ENCODE data around the gene OSBPL5.
A peak's percentile ranks its signal among the peaks of the same experiment; 100 is the strongest.

Gene OSBPL5

GRCh38 chr11:3058753-3059664, 106.1 kb downstream of the OSBPL5 start:
- peaks cover 6% of the 10 kb centered on the region for H3K79me1 ChIP-seq (ENCODE audit: low read depth, low read length)
- no peak overlapping the region for H4K91ac ChIP-seq (ENCODE audit: low read depth, low read length, poor library complexity)
- peak overlapping the region; percentile 88 for H2AK5ac ChIP-seq (ENCODE audit: low read depth, low read length)
- no peak overlapping the region for H2BK12ac ChIP-seq (ENCODE audit: low read length)
- H3K27me3 ChIP-seq (ENCODE audit: control insufficient read depth in 3 of 3, insufficient read depth in 3 of 3, low read depth in 1 of 3, low read length in 3 of 3), result no peaks in the 10 kb centered on the region
- no peak overlapping the region for H3K9ac ChIP-seq (ENCODE audit: low read depth, low read length, poor library complexity)
- no peak overlapping the region for H2BK120ac ChIP-seq (ENCODE audit: low read depth, low read length)
- no peak overlapping the region for H3K4ac ChIP-seq (ENCODE audit: low read length)
- H3K4me1 ChIP-seq (ENCODE audit: control insufficient read depth in 2 of 2, insufficient read depth in 1 of 2, low read depth in 1 of 2, low read length in 2 of 2), result peaks cover 8 to 12% of the 10 kb centered on the region in 2 donors
- no peak overlapping the region for H4K8ac ChIP-seq (ENCODE audit: low read depth, low read length)
- H3K36me3 ChIP-seq (replicated peaks in 1 of 2; ENCODE audit: control insufficient read depth in 2 of 2, insufficient read depth in 2 of 2, low read length in 2 of 2), result peaks cover 4 to 10% of the 10 kb centered on the region in 2 donors
- peak overlapping the region; percentile 29 for H2AFZ ChIP-seq (ENCODE audit: low read length)
- H3K4me2 ChIP-seq (ENCODE audit: insufficient read depth, low read length, poor library complexity, severe bottlenecking), result no peak overlapping the region
- no peak overlapping the region for H2BK15ac ChIP-seq (ENCODE audit: low read length)
- no peak overlapping the region for H3K4me3 ChIP-seq (ENCODE audit: low read length in 2 of 2)
- H3K27ac ChIP-seq (replicated peaks; ENCODE audit: low read length), result no peak overlapping the region
- H3K9me3 ChIP-seq (replicated peaks in 1 of 2; ENCODE audit: control insufficient read depth in 2 of 2, insufficient read depth in 1 of 2, low read depth in 1 of 2, low read length in 2 of 2), result peaks cover 0 to 5% of the 10 kb centered on the region in 2 donors
- no peak overlapping the region for H3K14ac ChIP-seq (ENCODE audit: low read length)
- DNase-seq (ENCODE audit: low spot score), result no peak
- no peak overlapping the region for H2BK5ac ChIP-seq (ENCODE audit: low read length)
- H3K18ac ChIP-seq (ENCODE audit: low read length), result no peak overlapping the region
- WGBS, 2 donors (ENCODE audit: extremely low coverage in 2 of 2, insufficient read length in 2 of 2, insufficient replicate concordance in 1 of 2), result no CpG with 5 or more reads among the region's 13 CpGs
- H3K23ac ChIP-seq (ENCODE audit: low read depth, low read length, poor library complexity), result no peak overlapping the region

- Histone ChIP-seq H3K4ac (ENCODE audit: low read length) (peak within 1 kb of the TSS; percentile 29), H3K27me3 (ENCODE audit: control insufficient read depth in 3 of 3, insufficient read depth in 3 of 3, low read depth in 1 of 3, low read length in 3 of 3) (no peaks in the 10 kb centered on the region), H2BK5ac (ENCODE audit: low read length) (no peak within 1 kb of the TSS), H3K27ac (replicated peaks; ENCODE audit: low read length) (no peak within 1 kb of the TSS), H3K23ac (ENCODE audit: low read depth, low read length, poor library complexity) (peak within 1 kb of the TSS; percentile 61), H2AFZ (ENCODE audit: low read length) (peak within 1 kb of the TSS; percentile 97), H3K79me1 (ENCODE audit: low read depth, low read length) (peaks cover 10% of the 10 kb centered on the region), H3K4me1 (ENCODE audit: control insufficient read depth in 2 of 2, insufficient read depth in 1 of 2, low read depth in 1 of 2, low read length in 2 of 2) (peaks cover 8% of the 10 kb centered on the region in 2 donors), H2BK120ac (ENCODE audit: low read depth, low read length) (no peak within 1 kb of the TSS), H4K8ac (ENCODE audit: low read depth, low read length) (no peak within 1 kb of the TSS), H3K4me3 (ENCODE audit: low read length in 2 of 2) (peak within 1 kb of the TSS; percentile 84 to 96), H3K9ac (ENCODE audit: low read depth, low read length, poor library complexity) (peak within 1 kb of the TSS; percentile 95), H4K91ac (ENCODE audit: low read depth, low read length, poor library complexity) (peak within 1 kb of the TSS; percentile 77), H3K18ac (ENCODE audit: low read length) (peak within 1 kb of the TSS; percentile 90), H2BK12ac (ENCODE audit: low read length) (no peak within 1 kb of the TSS), H3K14ac (ENCODE audit: low read length) (no peak within 1 kb of the TSS), H3K4me2 (ENCODE audit: insufficient read depth, low read length, poor library complexity, severe bottlenecking) (peak within 1 kb of the TSS; percentile 98), H2AK5ac (ENCODE audit: low read depth, low read length) (peak within 1 kb of the TSS; percentile 56), H3K36me3 (replicated peaks in 1 of 2; ENCODE audit: control insufficient read depth in 2 of 2, insufficient read depth in 2 of 2, low read length in 2 of 2) (peaks cover 5 to 23% of the 10 kb centered on the region in 2 donors), H3K9me3 (replicated peaks in 1 of 2; ENCODE audit: control insufficient read depth in 2 of 2, insufficient read depth in 1 of 2, low read depth in 1 of 2, low read length in 2 of 2) (peaks cover 0 to 2% of the 10 kb centered on the region in 2 donors), H2BK15ac (ENCODE audit: low read length) (no peak within 1 kb of the TSS)
- DNase-seq (ENCODE audit: low spot score), result peak; percentile 90
- no CpG with 5 or more reads among the region's 68 CpGs for WGBS, 2 donors (ENCODE audit: extremely low coverage in 2 of 2, insufficient read length in 2 of 2, insufficient replicate concordance in 1 of 2)
Measured at GRCh38 chr11:3057069-3057963, 107.8 kb downstream of the OSBPL5 start, which contains the start of gene CARS1. Gene CARS1 (minus strand): TSS chr11:3057423. CDS start chr11:3057367, 56 bp downstream.

DNA sequence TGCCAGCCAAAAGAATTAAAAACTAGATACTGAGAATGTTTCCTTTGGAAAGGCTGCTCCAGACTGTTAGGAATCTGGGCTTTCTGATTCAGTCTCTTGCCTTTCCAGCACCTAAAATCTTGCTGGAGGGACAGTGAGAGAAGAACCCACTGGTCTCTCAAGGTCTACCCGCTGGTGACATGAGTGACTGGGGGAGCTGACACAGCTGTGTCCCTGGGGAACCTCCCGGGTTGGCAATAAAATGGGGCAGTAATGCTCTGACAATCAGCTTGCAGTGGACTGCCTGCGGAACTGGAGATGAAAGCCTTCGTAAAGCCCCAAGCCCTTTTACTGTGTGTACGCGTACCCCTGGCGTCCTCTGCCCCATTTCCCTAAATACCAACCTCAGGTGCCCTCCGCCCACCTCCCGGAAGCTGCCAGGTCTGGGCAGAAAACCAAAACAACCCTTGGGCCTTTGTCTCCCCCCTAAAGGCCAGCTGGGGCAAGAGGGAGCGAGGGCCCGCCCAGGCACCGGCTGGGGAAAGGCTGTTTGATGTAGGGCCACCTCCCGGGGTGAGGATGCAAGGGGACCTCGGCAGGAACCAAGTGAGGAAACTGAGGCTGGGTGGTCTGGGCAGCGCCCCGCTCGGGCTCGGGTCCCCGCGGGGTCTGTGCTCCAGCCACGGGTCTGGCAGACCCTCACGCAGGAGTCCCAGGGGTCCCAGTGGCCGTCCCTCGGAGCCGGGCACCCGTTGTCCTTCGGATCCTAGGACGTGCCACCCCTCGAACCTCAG, 108.6 kb downstream of the OSBPL5 start:
- no peaks in the 10 kb centered on the region for H3K27me3 ChIP-seq (ENCODE audit: control insufficient read depth in 3 of 3, insufficient read depth in 3 of 3, low read depth in 1 of 3, low read length in 3 of 3)
- H3K23ac ChIP-seq (ENCODE audit: low read depth, low read length, poor library complexity), result no peak overlapping the region
- no peak for DNase-seq (ENCODE audit: low spot score)
- H2BK5ac ChIP-seq (ENCODE audit: low read length), result no peak overlapping the region
- WGBS, 2 donors (ENCODE audit: extremely low coverage in 2 of 2, insufficient read length in 2 of 2, insufficient replicate concordance in 1 of 2), result no CpG with 5 or more reads among the region's 29 CpGs
- peaks cover 5 to 27% of the 10 kb centered on the region in 2 donors for H3K36me3 ChIP-seq (replicated peaks in 1 of 2; ENCODE audit: control insufficient read depth in 2 of 2, insufficient read depth in 2 of 2, low read length in 2 of 2)
- H3K14ac ChIP-seq (ENCODE audit: low read length), result no peak overlapping the region
- H3K4me3 ChIP-seq (ENCODE audit: low read length in 2 of 2), result peak overlapping the region; percentile 84 to 96
- peak overlapping the region; percentile 81 for H3K4me2 ChIP-seq (ENCODE audit: insufficient read depth, low read length, poor library complexity, severe bottlenecking)
- H2BK120ac ChIP-seq (ENCODE audit: low read depth, low read length), result no peak overlapping the region
- peak overlapping the region; percentile 97 for H2AFZ ChIP-seq (ENCODE audit: low read length)
- no peak overlapping the region for H4K8ac ChIP-seq (ENCODE audit: low read depth, low read length)
- H3K9ac ChIP-seq (ENCODE audit: low read depth, low read length, poor library complexity), result peak overlapping the region; percentile 95
- H3K79me1 ChIP-seq (ENCODE audit: low read depth, low read length), result peaks cover 10% of the 10 kb centered on the region
- no peak overlapping the region for H4K91ac ChIP-seq (ENCODE audit: low read depth, low read length, poor library complexity)
- peak overlapping the region; percentile 29 for H3K4ac ChIP-seq (ENCODE audit: low read length)
- peaks cover 0 to 2% of the 10 kb centered on the region in 2 donors for H3K9me3 ChIP-seq (replicated peaks in 1 of 2; ENCODE audit: control insufficient read depth in 2 of 2, insufficient read depth in 1 of 2, low read depth in 1 of 2, low read length in 2 of 2)
- peak overlapping the region; percentile 56 for H2AK5ac ChIP-seq (ENCODE audit: low read depth, low read length)
- peaks cover 11% of the 10 kb centered on the region in 2 donors for H3K4me1 ChIP-seq (ENCODE audit: control insufficient read depth in 2 of 2, insufficient read depth in 1 of 2, low read depth in 1 of 2, low read length in 2 of 2)
- H3K27ac ChIP-seq (replicated peaks; ENCODE audit: low read length), result no peak overlapping the region
- H2BK15ac ChIP-seq (ENCODE audit: low read length), result no peak overlapping the region
- peak overlapping the region; percentile 90 for H3K18ac ChIP-seq (ENCODE audit: low read length)
- H2BK12ac ChIP-seq (ENCODE audit: low read length), result no peak overlapping the region
